ENCODE data around the gene PSMB2.

The PSMB2 gene

DNA sequence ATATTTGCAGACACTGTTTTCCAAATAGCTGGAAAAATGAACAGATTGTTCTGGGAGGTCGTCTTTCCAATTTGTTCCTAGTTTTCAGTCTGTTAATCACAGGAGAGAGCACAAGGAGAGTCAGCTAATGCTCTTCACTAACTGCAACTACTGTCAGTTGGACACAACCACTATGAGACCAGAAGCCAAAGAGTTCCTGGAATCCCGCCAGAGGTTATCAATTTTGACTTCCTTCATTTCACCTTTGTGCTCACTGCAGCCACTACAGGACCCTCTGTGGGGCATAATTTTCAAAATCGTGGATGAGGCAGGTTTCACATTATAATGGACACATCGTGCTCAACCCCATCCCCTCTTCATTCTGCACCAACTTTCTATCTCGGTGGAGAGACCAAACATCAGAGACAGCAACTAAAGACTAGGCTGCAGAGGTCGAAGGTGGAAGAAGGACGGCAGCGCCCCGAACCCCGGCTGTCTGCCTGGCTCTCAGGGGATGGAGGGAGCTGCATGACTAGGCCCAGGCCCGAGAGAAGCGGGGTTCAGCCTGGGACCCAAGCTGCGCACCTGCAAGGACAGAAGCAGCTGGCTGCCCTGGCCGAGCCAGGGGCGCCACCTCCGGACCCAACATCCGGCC is 84.7 kb downstream of the PSMB2 start:
- Histone ChIP-seq H3K9me3 (ENCODE audit: insufficient read depth, low read length, severe bottlenecking) (no peaks in the 10 kb centered on the region), H3K36me3 (ENCODE audit: insufficient read depth, low read length) (peaks cover 29% of the 10 kb centered on the region), H4K20me1 (ENCODE audit: insufficient read depth, low read length) (no peaks in the 10 kb centered on the region), H3K9ac (ENCODE audit: low read depth, low read length) (peak overlapping the region; percentile 86), H3K27ac (ENCODE audit: low read length) (peak overlapping the region; percentile 88), H3K27me3 (ENCODE audit: insufficient read depth, low read length, poor library complexity) (no peaks in the 10 kb centered on the region), H3K79me2 (ENCODE audit: insufficient read depth, low read length) (peaks cover 35% of the 10 kb centered on the region), H3K4me1 (ENCODE audit: insufficient read depth, low read length) (peaks cover 34% of the 10 kb centered on the region), H2AFZ (ENCODE audit: low read depth, low read length) (peak overlapping the region; percentile 86), H3K4me2 (ENCODE audit: insufficient read depth, low read length) (peak overlapping the region; percentile 100), H3K4me3 (ENCODE audit: low read depth in 1 of 2, low read length in 2 of 2) (peak overlapping the region; percentile 66 to 90; a peak in 3 of 4 replicates)
- no peak for DNase-seq
- TF ChIP-seq EZH2 (IDR thresholded peaks at IDR 0.05; ENCODE audit: borderline replicate concordance, low read depth, low read length, severe bottlenecking) = no peak
- TF ChIP-seq, protein P1, sequence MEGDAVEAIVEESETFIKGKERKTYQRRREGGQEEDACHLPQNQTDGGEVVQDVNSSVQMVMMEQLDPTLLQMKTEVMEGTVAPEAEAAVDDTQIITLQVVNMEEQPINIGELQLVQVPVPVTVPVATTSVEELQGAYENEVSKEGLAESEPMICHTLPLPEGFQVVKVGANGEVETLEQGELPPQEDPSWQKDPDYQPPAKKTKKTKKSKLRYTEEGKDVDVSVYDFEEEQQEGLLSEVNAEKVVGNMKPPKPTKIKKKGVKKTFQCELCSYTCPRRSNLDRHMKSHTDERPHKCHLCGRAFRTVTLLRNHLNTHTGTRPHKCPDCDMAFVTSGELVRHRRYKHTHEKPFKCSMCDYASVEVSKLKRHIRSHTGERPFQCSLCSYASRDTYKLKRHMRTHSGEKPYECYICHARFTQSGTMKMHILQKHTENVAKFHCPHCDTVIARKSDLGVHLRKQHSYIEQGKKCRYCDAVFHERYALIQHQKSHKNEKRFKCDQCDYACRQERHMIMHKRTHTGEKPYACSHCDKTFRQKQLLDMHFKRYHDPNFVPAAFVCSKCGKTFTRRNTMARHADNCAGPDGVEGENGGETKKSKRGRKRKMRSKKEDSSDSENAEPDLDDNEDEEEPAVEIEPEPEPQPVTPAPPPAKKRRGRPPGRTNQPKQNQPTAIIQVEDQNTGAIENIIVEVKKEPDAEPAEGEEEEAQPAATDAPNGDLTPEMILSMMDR (IDR thresholded peaks at IDR 0.05; ENCODE audit: borderline replicate concordance, extremely low read depth, low read length, poor library complexity, severe bottlenecking) = no peak
- no peak for ATAC-seq (ENCODE audit: insufficient read depth, low read depth)

DNA sequence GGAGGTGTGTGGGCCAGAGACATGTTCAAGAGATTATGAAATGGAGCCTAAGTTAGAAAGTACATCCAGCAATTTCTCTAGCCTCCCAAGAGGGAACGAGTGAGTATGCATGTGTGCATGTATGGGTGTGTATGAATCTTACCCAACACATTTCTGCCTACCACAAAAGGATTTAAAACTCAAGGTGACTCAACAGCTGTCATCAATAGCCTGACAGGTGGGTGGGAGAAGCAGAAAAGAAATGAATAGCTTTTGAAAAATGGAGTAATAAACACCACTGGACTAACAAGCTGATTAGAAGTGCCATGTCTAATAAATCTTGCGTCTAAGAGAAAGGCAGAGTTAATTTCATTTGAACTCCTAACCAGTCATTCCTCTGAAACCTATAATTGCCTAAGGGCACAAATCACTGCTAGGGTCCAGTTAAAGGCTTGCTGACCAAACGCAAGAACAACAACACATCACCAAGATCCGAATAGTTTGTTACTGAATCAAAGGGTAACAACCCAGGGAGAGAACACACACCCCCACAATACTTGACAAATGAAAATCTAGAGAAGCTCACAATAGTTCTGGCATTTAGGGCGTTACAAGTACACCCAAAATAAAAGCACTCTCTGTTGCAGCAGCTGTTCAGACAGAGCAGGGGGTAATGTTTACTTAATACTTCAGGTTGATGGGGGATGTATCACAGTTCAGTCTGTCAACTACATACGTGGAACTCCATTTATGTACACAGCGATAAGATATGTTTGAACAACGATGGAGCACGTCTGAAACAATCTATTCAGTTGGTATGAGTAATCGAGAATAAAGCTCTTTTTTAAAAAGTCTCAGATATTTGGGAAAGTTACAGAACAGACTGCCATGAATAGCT is 85.5 kb downstream of the PSMB2 start:
- Histone ChIP-seq H3K27me3 (ENCODE audit: insufficient read depth, low read length, poor library complexity) (no peaks in the 10 kb centered on the region), H3K4me1 (ENCODE audit: insufficient read depth, low read length) (peaks cover 34% of the 10 kb centered on the region), H3K79me2 (ENCODE audit: insufficient read depth, low read length) (peaks cover 35% of the 10 kb centered on the region), H4K20me1 (ENCODE audit: insufficient read depth, low read length) (no peaks in the 10 kb centered on the region), H3K4me3 (ENCODE audit: low read depth in 1 of 2, low read length in 2 of 2) (peak overlapping the region; percentile 66 to 90; a peak in 3 of 4 replicates), H3K4me2 (ENCODE audit: insufficient read depth, low read length) (peak overlapping the region; percentile 100), H3K27ac (ENCODE audit: low read length) (no peak overlapping the region), H3K36me3 (ENCODE audit: insufficient read depth, low read length) (peaks cover 31% of the 10 kb centered on the region), H3K9me3 (ENCODE audit: insufficient read depth, low read length, severe bottlenecking) (no peaks in the 10 kb centered on the region), H2AFZ (ENCODE audit: low read depth, low read length) (no peak overlapping the region), H3K9ac (ENCODE audit: low read depth, low read length) (peak overlapping the region; percentile 86)
- DNase-seq (no peak), ATAC-seq (ENCODE audit: insufficient read depth, low read depth) (no peak)
- no peak for TF ChIP-seq EZH2 (IDR thresholded peaks at IDR 0.05; ENCODE audit: borderline replicate concordance, low read depth, low read length, severe bottlenecking)
- TF ChIP-seq, protein P1 (IDR thresholded peaks at IDR 0.05; ENCODE audit: borderline replicate concordance, extremely low read depth, low read length, poor library complexity, severe bottlenecking) = no peak

DNA sequence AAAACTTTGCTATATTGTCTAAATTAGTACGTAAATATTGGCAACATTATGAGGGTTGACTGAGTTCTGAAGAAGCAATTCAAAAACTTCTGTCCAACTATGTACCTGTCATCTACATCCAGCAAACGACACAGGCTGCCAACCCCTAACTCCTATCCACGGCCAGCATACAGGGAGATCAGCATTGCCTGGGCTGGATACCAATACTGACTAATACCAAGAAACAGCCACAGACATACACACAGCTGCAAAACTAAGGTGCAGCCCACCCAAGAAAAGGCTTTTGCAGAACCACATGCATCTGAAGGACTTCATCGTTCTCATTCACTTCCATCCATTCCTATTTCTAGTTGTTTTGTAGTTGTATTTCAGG is 86.1 kb downstream of the PSMB2 start:
- DNase-seq (no peak), ATAC-seq (ENCODE audit: insufficient read depth, low read depth) (no peak)
- no peak overlapping the region for H3K27ac ChIP-seq (ENCODE audit: low read length)
- H3K79me2 ChIP-seq (ENCODE audit: insufficient read depth, low read length) = peaks cover 35% of the 10 kb centered on the region
- no peaks in the 10 kb centered on the region for H3K27me3 ChIP-seq (ENCODE audit: insufficient read depth, low read length, poor library complexity)
- H3K4me3 ChIP-seq (ENCODE audit: low read depth in 1 of 2, low read length in 2 of 2) = no peak overlapping the region
- H2AFZ ChIP-seq (ENCODE audit: low read depth, low read length) = no peak overlapping the region
- peaks cover 30% of the 10 kb centered on the region for H3K36me3 ChIP-seq (ENCODE audit: insufficient read depth, low read length)
- H3K9ac ChIP-seq (ENCODE audit: low read depth, low read length) = no peak overlapping the region
- H3K4me2 ChIP-seq (ENCODE audit: insufficient read depth, low read length) = peak overlapping the region; percentile 100; the same call in 1 of the 2 replicates
- peaks cover 34% of the 10 kb centered on the region for H3K4me1 ChIP-seq (ENCODE audit: insufficient read depth, low read length)
- no peaks in the 10 kb centered on the region for H4K20me1 ChIP-seq (ENCODE audit: insufficient read depth, low read length)
- H3K9me3 ChIP-seq (ENCODE audit: insufficient read depth, low read length, severe bottlenecking) = no peaks in the 10 kb centered on the region
- TF ChIP-seq, protein P1 (IDR thresholded peaks at IDR 0.05; ENCODE audit: borderline replicate concordance, extremely low read depth, low read length, poor library complexity, severe bottlenecking) = no peak
- no peak for TF ChIP-seq EZH2 (IDR thresholded peaks at IDR 0.05; ENCODE audit: borderline replicate concordance, low read depth, low read length, severe bottlenecking)
